ENCODE results near the gene FOXD4L5. TPM values are rescaled to one million over a fixed set of nuclear protein-coding genes. Genes with fewer than 3 reads are reported as not detected.
A peak's percentile ranks its signal among the peaks of the same experiment; 100 is the strongest.
"Not testable (repeated sequence)": the region's sequence is repeated elsewhere in the genome, so short reads cannot be mapped to it uniquely, and the experiment has no call there.

FOXD4L5 gene
- total RNA-seq (2021), result 0.07 to 0.11 TPM in 2 of 3 replicates, not detected in the other
- percentile 18 among the genes with signal in this experiment for Bru-seq, nascent RNA
- long read RNA-seq, experiment 1, result 0 reads
- long read RNA-seq, experiment 2, result 0 reads
- long read RNA-seq, experiment 3, result 0 reads

DNA sequence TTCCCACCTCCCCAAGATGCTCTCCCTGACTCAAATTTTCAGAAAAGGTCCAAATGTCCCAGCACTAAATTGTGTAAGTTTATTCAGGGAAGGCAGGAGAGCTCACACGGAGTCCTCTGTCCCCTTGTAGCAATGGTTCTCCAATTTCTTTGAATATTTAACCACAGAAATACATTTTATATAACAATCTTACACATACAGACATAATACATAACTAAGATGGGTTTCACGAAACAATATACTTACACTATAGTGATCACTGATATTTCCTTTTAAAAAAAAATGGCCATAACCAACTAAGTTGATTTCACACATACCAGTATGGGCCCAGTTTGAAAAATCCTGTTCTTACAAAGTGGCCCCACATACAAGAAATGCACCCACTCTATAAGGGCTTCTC, at the start of gene FOXD4L5:
FOXD4L5 (minus strand) TSS at position 101 of the 400 bp plus-strand sequence. CDS start 832 bp downstream, outside the sequence.
- H3K27ac Mint-ChIP-seq; H3K36me3 Mint-ChIP-seq; H3K9me3 Mint-ChIP-seq; H3K4me1 Mint-ChIP-seq; POLR2A ChIA-PET; ATAC-seq; CTCF ChIA-PET; DNase-seq (ENCODE audit: low spot score): not testable (repeated sequence)
- Mint-ChIP-seq H3K27me3 (ENCODE audit: low read depth) (peaks cover 15% of the 10 kb centered on the region), H3K4me3 (peak within 1 kb of the TSS; percentile 30; the same call in 1 of the 2 replicates)

DNA sequence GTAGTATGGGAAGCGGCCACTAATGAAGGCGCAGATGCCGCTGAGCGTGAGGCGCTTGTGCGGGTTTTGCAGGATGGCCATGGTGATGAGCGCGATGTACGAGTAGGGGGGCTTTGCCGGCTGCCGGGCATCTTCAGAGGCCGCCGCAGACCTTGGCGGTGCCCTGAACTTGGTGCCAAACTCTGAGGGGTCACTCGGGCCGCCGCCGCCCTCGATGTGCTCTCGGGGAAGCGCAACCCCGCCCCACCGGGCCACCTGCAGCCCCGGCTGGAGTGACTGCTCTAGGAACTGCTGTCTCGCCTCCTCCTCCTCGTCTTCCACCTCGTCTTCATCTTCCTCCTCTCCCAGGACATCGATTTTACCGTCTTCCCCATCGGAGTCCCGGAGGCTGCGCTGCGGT, 1.1 kb downstream of the FOXD4L5 start:
- POLR2A ChIA-PET, CTCF ChIA-PET, H3K9me3 Mint-ChIP-seq, H3K4me1 Mint-ChIP-seq, ATAC-seq, H3K27ac Mint-ChIP-seq, H3K36me3 Mint-ChIP-seq: not testable (repeated sequence)
- DNase-seq (ENCODE audit: low spot score), result peak; percentile 6
- Mint-ChIP-seq H3K27me3 (ENCODE audit: low read depth) (peaks cover 15% of the 10 kb centered on the region), H3K4me3 (peak overlapping the region; percentile 30; the same call in 1 of the 2 replicates)

GRCh38 chr9:65282976-65283375, 2.0 kb downstream of the FOXD4L5 start:
- CTCF ChIA-PET; H3K36me3 Mint-ChIP-seq; DNase-seq (ENCODE audit: low spot score); H3K4me3 Mint-ChIP-seq; H3K4me1 Mint-ChIP-seq; POLR2A ChIA-PET; H3K27ac Mint-ChIP-seq; H3K9me3 Mint-ChIP-seq: not testable (repeated sequence)
- peak; percentile 83 for ATAC-seq
- H3K27me3 Mint-ChIP-seq (ENCODE audit: low read depth), result peaks cover 15% of the 10 kb centered on the region
